ENCODE results near the gene DNASE1L2.

DNA sequence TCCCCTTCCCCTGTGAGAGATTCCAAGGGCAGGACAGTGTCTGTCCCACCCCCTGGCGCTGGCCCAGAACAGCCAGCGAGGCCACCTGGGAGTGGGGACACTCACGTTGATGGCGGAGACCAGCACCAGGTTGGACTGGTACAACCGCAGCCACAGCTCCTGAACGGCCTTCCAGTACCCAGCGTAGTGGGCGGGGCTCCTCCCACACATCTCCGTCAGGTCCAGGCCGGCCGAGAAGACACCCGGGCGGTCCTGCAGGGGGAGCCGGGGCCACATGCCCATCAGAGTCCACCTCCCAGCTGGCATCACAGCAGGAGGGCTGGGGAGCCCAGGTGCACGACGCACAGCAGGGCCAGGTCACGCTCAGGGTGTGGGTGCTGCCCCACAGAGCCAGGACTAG, 8.1 kb downstream of the DNASE1L2 start:
- TF ChIP-seq, protein P1, sequence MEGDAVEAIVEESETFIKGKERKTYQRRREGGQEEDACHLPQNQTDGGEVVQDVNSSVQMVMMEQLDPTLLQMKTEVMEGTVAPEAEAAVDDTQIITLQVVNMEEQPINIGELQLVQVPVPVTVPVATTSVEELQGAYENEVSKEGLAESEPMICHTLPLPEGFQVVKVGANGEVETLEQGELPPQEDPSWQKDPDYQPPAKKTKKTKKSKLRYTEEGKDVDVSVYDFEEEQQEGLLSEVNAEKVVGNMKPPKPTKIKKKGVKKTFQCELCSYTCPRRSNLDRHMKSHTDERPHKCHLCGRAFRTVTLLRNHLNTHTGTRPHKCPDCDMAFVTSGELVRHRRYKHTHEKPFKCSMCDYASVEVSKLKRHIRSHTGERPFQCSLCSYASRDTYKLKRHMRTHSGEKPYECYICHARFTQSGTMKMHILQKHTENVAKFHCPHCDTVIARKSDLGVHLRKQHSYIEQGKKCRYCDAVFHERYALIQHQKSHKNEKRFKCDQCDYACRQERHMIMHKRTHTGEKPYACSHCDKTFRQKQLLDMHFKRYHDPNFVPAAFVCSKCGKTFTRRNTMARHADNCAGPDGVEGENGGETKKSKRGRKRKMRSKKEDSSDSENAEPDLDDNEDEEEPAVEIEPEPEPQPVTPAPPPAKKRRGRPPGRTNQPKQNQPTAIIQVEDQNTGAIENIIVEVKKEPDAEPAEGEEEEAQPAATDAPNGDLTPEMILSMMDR (IDR thresholded peaks at IDR 0.05; ENCODE audit: poor library complexity) = no peak
- TF ChIP-seq EZH2phosphoT487 (IDR thresholded peaks at IDR 0.05; ENCODE audit: low read depth, severe bottlenecking, unreplicated experiment) = no peak

All from hepatocyte (in vitro differentiated cells).